Measurements from ENCODE around the gene MAPK10.
"Not testable (repeated sequence)": the region's sequence is repeated elsewhere in the genome, so short reads cannot be mapped to it uniquely, and the experiment has no call there.

MAPK10 gene

GRCh38 chr4:86107112-86107511 is 252.7 kb downstream of the MAPK10 start:
- no peak for DNase-seq (ENCODE audit: low spot score)

DNA sequence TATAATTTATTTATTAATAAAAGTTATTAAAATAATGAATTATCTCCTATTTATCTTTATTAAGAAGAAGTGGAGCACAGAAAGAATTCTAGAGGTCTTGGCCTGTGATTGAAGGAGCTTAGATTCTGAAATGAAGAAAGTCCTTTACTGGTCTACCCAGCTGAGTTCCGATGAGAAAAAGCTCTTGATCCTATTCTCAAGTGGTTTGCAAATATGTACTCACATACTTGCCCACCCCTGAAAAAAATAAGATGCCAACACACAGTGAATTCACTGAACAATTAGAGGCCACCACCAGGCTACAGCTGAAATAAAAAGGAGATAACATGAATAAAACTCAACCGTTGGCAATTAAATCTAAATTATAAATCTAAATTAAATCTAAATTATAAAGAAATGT is 253.4 kb downstream of the MAPK10 start:
- no peak for DNase-seq (ENCODE audit: low spot score)

GRCh38 chr4:86101841-86102240 is 258.0 kb downstream of the MAPK10 start:
- no peak for DNase-seq (ENCODE audit: low spot score)

DNA sequence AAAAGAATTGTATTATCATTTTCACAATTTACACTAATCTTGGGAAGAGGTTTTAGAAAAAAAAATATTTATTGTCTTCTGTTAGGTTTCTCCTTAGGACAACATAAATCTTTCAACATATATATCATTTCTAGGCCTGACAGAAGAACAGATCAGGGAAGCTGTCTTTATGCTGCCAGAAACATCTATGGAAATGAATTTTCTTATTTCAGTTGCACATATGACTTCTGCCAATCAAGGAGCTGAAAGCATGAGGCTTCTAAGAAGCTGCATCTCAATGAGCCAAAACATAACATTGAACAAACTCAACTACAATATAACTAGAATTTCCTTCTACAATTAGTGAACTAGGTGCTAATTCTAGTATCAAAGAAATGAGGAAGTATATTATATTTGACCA is 258.4 kb downstream of the MAPK10 start:
- DNase-seq (ENCODE audit: low spot score): no peak

DNA sequence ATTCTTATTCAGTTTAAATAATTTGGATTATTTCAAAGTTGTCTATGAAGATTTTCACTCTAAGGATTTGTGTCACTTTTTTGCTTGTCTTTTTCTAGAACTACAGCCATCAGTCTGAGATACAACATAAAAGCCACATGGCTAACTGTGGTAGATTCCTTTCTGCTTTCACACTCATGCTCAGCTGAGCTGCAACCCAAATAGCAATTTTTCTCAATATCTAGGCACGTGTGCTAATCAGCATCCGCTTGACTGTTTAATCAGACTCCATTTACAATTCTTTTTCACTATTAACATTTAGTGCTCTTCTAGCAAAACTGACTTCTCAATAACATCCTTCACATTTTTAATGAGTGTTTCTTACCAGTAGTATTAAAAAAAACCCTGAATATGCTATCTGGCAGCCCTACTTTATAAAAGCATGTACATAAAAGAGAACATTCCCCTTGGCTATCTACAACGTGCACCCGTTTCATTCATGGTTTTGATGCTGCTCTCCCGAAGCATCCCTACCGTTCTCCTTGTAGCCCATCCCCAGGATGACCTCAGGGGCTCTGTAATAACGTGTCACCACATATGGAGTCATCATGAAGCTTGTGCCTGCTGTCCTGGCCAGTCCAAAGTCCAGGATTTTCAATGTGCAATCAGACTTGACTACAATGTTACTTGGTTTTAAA is 259.2 kb downstream of the MAPK10 start:
- DNase-seq (ENCODE audit: low spot score): no peak

DNA sequence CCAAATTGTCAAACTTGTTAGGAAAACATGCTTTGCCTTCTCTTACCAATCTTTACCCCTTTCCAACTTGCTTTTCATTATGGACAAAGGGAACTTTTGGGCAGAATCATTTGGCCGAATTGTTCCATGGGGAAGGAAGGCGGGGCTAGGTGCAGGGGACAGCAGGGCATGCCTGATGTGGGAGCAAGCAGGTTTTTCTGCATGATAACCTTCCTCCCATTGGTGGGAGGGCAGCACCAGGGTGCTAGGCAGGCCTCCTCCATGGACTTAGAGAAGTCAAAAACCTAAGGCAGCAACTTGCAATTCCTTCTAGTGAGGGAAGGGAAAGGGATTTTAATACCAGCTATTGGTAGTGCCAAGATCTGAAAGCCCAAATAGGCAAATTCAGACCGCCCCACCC is 260.5 kb downstream of the MAPK10 start:
- no peak for DNase-seq (ENCODE audit: low spot score)

DNA sequence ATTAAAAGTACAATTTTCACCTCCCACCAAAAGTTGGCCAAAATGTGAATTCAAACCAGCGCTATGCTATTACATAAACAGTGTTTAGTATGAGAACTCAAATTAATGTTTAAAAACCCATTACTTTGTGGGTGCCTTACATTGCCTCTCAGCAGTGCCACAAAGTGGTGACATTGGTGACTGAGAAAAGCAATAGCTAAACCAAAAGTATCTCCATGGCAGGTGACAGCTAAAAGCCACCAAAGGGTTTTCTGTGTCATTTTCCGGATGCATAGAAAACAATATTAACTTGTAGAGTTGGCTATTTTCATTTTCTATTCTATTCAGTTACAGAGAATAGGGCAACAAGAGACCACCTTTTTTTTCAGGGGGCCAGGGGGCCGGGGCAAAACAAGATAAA is 261.2 kb downstream of the MAPK10 start:
- no peak for DNase-seq (ENCODE audit: low spot score)

- DNase-seq (ENCODE audit: low spot score): no peak
Measured at GRCh38 chr4:86096373-86096772, 263.5 kb downstream of the MAPK10 start.

DNA sequence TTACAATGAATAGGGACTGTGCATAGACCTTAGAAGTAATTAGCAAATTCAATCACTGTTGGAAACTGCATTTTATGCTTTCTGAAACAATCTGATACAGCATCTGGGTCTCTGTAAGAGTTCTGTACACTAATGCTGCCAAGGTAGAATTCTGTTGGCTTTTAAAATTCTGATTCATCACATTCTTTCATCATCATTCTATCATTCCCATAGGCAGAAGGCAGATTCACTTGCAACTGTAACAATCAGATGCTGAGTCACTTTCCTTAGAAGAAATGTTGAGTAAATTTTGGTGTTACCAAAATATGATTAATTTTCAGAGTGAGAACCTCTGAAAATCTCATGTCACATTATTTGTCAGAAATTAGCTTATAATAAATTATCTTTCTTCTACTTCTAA is 267.2 kb downstream of the MAPK10 start:
- DNase-seq (ENCODE audit: low spot score): no peak

- no peak for DNase-seq (ENCODE audit: low spot score)
Measured at GRCh38 chr4:86091201-86091600, 268.7 kb downstream of the MAPK10 start.

GRCh38 chr4:86089781-86090323 is 270.0 kb downstream of the MAPK10 start:
- DNase-seq (ENCODE audit: low spot score): no peak

DNA sequence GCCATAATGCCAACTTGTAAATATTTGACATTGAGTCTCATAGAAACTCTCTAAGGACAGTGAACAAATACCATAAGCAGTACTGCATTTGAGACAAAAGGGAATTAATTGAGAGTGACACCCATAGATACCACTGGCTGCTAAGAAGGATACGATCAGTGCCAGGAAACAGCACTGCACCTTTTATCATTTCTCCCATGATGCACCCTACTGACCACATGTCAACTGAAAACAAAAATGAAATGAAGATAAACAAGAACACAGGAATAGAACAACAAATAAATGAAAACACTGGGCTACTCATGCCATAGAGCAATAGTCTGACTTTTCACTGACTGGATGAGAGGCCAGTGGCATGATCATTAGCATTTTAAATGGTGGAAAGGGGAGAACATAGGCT is 270.8 kb downstream of the MAPK10 start:
- DNase-seq (ENCODE audit: low spot score): no peak

DNA sequence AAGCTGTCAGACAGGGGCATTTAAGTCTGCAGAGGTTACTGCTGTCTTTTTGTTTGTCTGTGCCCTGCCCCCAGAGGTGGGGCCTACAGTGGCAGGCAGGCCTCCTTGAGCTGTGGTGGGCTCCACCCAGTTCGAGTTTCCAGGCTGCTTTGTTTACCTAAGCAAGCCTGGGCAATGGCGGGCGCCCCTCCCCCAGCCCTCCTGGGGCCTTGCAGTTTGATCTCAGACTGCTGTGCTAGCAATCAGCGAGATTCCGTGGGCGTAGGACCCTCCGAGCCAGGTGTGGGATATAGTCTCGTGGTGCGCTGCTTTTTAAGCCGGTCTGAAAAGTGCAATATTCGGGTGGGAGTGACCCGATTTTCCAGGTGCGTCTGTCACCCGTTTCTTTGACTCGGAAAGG is 284.1 kb downstream of the MAPK10 start:
- not testable (repeated sequence) for DNase-seq (ENCODE audit: low spot score)

DNA sequence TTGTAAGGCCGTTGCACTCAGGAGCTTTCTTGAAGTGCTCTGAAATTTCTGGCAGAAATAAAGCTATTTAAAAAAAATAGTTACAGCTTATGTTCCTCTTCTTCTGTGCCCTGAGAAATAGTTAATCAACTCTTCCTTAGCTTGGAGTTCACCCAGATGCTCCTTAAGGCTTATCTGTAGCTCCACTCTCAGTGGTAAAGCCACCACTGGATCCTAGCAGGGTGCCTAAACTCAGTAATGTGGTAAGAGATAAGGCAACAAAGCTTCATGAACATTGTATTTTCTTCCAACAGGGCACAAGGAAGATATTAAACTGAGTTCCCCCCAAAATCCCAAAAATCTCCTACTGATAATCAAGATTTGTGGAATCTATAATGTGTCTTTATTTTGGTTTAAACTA is 299.5 kb downstream of the MAPK10 start:
- no peak for DNase-seq (ENCODE audit: low spot score)

DNA sequence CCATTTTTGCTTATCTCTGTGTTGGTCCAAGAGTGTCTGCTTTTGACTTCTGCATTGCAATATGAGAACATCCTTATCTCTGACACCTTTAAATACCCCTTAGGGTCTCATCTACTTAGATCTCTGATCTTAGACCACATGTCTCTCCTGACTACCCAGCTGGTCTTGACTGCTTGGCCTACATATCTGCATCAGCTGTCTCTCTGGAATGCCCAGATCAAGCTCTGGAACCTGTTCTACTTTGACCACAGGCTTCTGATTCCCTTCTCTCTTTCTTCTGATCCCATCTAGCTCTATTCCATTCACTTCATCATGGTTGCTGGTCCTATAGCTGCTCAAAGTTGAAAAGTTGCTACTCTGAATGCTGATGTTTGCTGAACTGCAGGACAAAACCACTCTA is 301.2 kb downstream of the MAPK10 start:
- DNase-seq (ENCODE audit: low spot score): no peak

DNA sequence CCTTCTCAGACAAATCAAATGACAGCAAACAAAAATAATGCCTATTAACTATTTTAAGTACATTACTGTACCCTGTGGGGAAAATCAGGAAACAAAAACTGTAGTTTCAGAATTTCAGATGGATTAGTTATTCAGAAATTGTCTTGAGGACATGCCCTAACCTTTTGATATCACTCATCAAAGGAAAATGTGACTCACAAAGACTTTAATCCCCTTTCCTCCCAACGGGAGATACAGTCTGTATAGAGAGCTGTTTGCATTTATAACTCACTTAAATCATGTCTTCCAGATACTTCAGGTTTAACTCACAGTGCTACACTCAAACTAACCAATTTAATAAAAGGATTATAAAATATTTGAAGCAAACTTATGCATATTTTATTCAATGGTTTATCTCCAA is 304.0 kb downstream of the MAPK10 start:
- DNase-seq (ENCODE audit: low spot score): no peak

- DNase-seq (ENCODE audit: low spot score): no peak
Measured at GRCh38 chr4:86054286-86055032, 305.4 kb downstream of the MAPK10 start.

DNA sequence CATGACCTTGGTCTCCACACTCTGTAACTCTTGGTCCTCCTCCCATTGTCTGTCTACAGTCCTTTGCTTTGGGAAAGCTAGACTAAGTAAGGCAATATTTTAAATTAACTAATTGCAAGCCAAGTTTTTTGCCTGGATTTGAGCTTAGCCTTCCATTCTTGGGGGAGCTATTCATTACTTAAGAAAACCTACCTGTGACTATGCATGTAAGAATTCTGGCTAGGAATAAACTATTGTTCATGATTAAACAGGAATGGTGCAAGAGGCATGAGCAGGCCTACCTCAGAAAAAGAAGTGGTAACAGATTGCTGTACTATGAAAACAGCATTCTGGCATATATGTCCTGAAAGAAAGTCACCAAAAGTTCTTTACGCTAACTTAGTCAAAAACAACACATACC is 309.4 kb downstream of the MAPK10 start:
- no peak for DNase-seq (ENCODE audit: low spot score)

DNA sequence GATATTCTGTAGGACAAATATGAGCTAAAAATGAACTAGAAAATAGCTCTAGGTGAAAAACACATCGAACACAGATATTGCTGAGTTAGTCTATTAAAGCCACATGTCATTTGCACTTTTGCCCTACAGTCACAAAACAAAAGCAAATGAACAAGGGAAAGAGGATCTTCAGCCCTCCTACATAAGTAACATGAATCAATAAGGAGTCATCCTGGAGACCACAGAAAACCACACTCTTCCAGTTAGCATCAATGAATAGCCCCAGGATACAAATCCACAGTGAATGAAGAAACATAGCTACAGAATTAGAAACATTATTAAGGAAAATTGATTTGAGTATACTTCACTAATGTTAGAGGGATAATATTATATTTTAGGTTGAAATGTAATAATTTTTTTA is 311.4 kb downstream of the MAPK10 start:
- no peak for DNase-seq (ENCODE audit: low spot score)

- no peak for DNase-seq (ENCODE audit: low spot score)
Measured at GRCh38 chr4:86044593-86044985, 315.3 kb downstream of the MAPK10 start.

DNA sequence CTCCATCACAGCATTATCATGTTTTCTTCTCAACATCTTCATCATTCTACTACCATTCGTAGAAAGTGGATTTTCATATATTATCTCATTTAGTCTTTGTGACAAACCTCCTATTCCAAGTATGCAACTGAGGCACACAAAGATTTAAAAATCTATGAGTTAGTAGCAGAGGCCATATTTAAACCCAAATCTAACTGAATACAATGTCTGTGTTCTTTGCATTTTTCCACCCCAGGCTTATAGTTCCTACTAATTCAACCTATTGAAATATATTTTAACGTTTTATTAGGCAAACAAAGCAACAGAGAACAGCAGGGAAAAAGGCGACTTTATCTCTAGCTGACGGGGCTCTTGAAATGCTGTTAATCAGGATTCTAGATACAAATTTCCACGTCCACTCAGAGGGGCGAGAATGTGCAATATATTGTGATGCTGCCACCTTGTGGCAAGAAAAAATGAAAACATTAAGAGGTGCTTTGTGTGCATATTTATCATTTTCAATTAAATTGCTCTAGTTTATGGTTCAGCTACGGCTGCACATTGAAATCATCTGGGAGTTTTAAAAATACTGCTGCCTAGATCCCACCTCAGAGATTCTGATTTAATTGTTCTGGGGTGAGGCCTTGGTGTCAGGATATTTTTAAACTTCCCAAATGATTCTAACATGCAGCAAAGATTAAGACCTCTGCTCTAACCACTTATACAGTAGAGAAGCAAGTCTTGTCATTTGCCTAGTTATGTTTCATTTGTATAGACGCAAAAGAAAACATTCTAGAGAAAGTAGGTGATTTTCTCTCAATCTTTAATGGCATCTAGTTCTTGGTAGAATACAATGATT is 315.9 kb downstream of the MAPK10 start:
- DNase-seq (ENCODE audit: low spot score): peak; percentile 58

DNA sequence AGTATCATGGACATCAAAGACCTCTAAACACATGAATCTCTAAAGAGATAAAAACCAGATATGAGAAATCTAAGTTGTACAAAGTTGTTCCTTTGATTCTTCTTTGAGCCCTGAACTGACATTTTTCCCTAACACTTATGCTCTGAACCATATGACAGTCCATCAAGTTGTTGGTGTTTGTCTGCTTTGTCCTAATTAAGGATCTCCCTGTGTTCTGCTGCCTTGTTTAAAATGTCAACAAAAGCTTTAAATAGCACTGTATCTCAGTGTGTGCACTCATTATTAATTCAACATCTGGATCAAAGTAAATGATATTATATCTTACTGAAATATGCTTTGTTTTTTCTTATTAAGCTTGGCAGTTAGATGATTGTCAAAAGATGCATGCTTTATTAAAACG is 321.8 kb downstream of the MAPK10 start:
- DNase-seq (ENCODE audit: low spot score): no peak

- DNase-seq (ENCODE audit: low spot score): no peak
Measured at GRCh38 chr4:86036736-86037135, 323.1 kb downstream of the MAPK10 start.

All from globus pallidus (tissue), 1 donor.